ENCODE results near the gene ANO8. TPM values are rescaled to one million over a fixed set of nuclear protein-coding genes. Genes with fewer than 3 reads are reported as not detected.

The ANO8 gene
- total and polyA plus RNA-seq, 2 experiments from 2014 or later, result 1.1 to 7.3 TPM

GRCh38 chr19:17314007-17314593 lies 20.6 kb downstream of the ANO8 start:
- H3K79me2 ChIP-seq, result peaks cover 42% of the 10 kb centered on the region
- no peaks in the 10 kb centered on the region for H3K36me3 ChIP-seq (replicated peaks; ENCODE audit: insufficient read depth, low read depth)
- 96% methylated on average over 19 of the region's 19 CpGs for WGBS (ENCODE audit: low lambda C conversion rate, missing lambda C conversion rate)

GRCh38 chr19:17312189-17313113 lies 22.2 kb downstream of the ANO8 start:
- Histone ChIP-seq H3K36me3 (replicated peaks; ENCODE audit: insufficient read depth, low read depth) (no peaks in the 10 kb centered on the region), H2AFZ (no peak overlapping the region), H4K20me1 (ENCODE audit: insufficient read depth, poor library complexity, severe bottlenecking) (peaks cover 7% of the 10 kb centered on the region), H3K9me2 (replicated peaks; ENCODE audit: insufficient read depth) (no peaks in the 10 kb centered on the region), H3K79me2 (peaks cover 48% of the 10 kb centered on the region), H3K4me2 (peak overlapping the region; percentile 55), H3K4me3 (no peak overlapping the region), H3K9me3 (ENCODE audit: low read depth) (no peaks in the 10 kb centered on the region), H3K27me3 (no peaks in the 10 kb centered on the region), H3K4me1 (ENCODE audit: insufficient read depth) (peaks cover 17% of the 10 kb centered on the region), H3K27ac (peak overlapping the region; percentile 88)
- TF ChIP-seq CTCF (IDR thresholded peaks at IDR 0.05; ENCODE audit: poor library complexity) (no peak), EZH2 (IDR thresholded peaks at IDR 0.05; ENCODE audit: borderline replicate concordance) (no peak), EZH2phosphoT487 (IDR thresholded peaks at IDR 0.05; ENCODE audit: low read depth, severe bottlenecking, unreplicated experiment) (no peak)
- WGBS (ENCODE audit: low lambda C conversion rate, missing lambda C conversion rate), result 85% methylated on average over 19 of the region's 20 CpGs
- peak; percentile 7 for DNase-seq (ENCODE audit: low spot score)

More at GRCh38 chr19:17314007-17314593, 20.6 kb downstream of the ANO8 start:
- Histone ChIP-seq H3K27me3 (no peaks in the 10 kb centered on the region), H3K4me1 (ENCODE audit: insufficient read depth) (peaks cover 17% of the 10 kb centered on the region), H3K9me2 (replicated peaks; ENCODE audit: insufficient read depth) (no peaks in the 10 kb centered on the region), H2AFZ (no peak overlapping the region), H3K27ac (no peak overlapping the region), H3K9me3 (ENCODE audit: low read depth) (no peaks in the 10 kb centered on the region), H3K4me2 (no peak overlapping the region), H3K4me3 (no peak overlapping the region), H4K20me1 (ENCODE audit: insufficient read depth, poor library complexity, severe bottlenecking) (peaks cover 7% of the 10 kb centered on the region)
- no peak for DNase-seq (ENCODE audit: low spot score)
- no peak for TF ChIP-seq EZH2phosphoT487 (IDR thresholded peaks at IDR 0.05; ENCODE audit: low read depth, severe bottlenecking, unreplicated experiment)
- no peak for TF ChIP-seq EZH2 (IDR thresholded peaks at IDR 0.05; ENCODE audit: borderline replicate concordance)
- no peak for TF ChIP-seq CTCF (IDR thresholded peaks at IDR 0.05; ENCODE audit: poor library complexity)

- H3K27me3 ChIP-seq, result no peaks in the 10 kb centered on the region
- H3K27ac ChIP-seq, result peak overlapping the region; percentile 88
- peak; percentile 74 for DNase-seq (ENCODE audit: low spot score)
- TF ChIP-seq EZH2phosphoT487 (IDR thresholded peaks at IDR 0.05; ENCODE audit: low read depth, severe bottlenecking, unreplicated experiment) (no peak), CTCF (IDR thresholded peaks at IDR 0.05; ENCODE audit: poor library complexity) (no peak), EZH2 (IDR thresholded peaks at IDR 0.05; ENCODE audit: borderline replicate concordance) (no peak)
- H2AFZ ChIP-seq, result no peak overlapping the region
- 73% methylated on average over 11 of the region's 11 CpGs for WGBS (ENCODE audit: low lambda C conversion rate, missing lambda C conversion rate)
- H4K20me1 ChIP-seq (ENCODE audit: insufficient read depth, poor library complexity, severe bottlenecking), result peaks cover 7% of the 10 kb centered on the region
- no peaks in the 10 kb centered on the region for H3K36me3 ChIP-seq (replicated peaks; ENCODE audit: insufficient read depth, low read depth)
- no peak overlapping the region for H3K4me3 ChIP-seq
- H3K79me2 ChIP-seq, result peaks cover 54% of the 10 kb centered on the region
- peaks cover 20% of the 10 kb centered on the region for H3K4me1 ChIP-seq (ENCODE audit: insufficient read depth)
- H3K9me3 ChIP-seq (ENCODE audit: low read depth), result no peaks in the 10 kb centered on the region
- peak overlapping the region; percentile 55 for H3K4me2 ChIP-seq
- no peaks in the 10 kb centered on the region for H3K9me2 ChIP-seq (replicated peaks; ENCODE audit: insufficient read depth)
These were observed 23.0 kb downstream of the ANO8 start for GRCh38 chr19:17311455-17312188.
